Liver (tissue), 9 donors: ENCODE data around the gene CIDEB. TPM values are rescaled to one million over a fixed set of nuclear protein-coding genes. Genes with fewer than 3 reads are reported as not detected.

Source experiments
- DNase-seq: peaks from one replicate; pipeline ENCODE4 v3.0.0-alpha.2; 2017; ENCODE audit warnings: low spot score
- H3K27ac ChIP-seq, 2 donors: one replicate each; pipeline ENCODE4 v1.7.0; 2013; ENCODE audit warnings: inconsistent platforms in 2 of 2, low read length in 2 of 2, control low read depth in 1 of 2, low read depth in 1 of 2, mild to moderate bottlenecking in 1 of 2
- H3K27me3 ChIP-seq, 4 donors: one replicate each; pipeline versions ENCODE4 v1.6.1 to v1.7.0; 2013; ENCODE audit warnings: low read length in 3 of 4, inconsistent platforms in 1 of 4, mild to moderate bottlenecking in 1 of 4, moderate library complexity in 1 of 4; ENCODE audit not compliant: control insufficient read depth in 4 of 4, insufficient read depth in 4 of 4
- H3K36me3 ChIP-seq, 4 donors: one replicate each; pipeline versions ENCODE4 v1.6.1 to v1.7.0; 2013; ENCODE audit warnings: low read length in 3 of 4, mild to moderate bottlenecking in 3 of 4, low read depth in 1 of 4, moderate library complexity in 1 of 4; ENCODE audit not compliant: control insufficient read depth in 4 of 4, insufficient read depth in 3 of 4
- H3K4me1 ChIP-seq, 4 donors: one replicate each; pipeline versions ENCODE4 v1.6.1 to v1.7.0; 2013; ENCODE audit warnings: low read length in 3 of 4, mild to moderate bottlenecking in 3 of 4, moderate library complexity in 1 of 4; ENCODE audit not compliant: control insufficient read depth in 4 of 4, insufficient read depth in 4 of 4
- H3K4me3 ChIP-seq, 3 donors: one replicate each; pipeline versions ENCODE4 v1.6.1 to v1.7.0; 2013; ENCODE audit warnings: low read length in 3 of 3, control low read depth in 1 of 3, low read depth in 1 of 3, mild to moderate bottlenecking in 1 of 3
- H3K9ac ChIP-seq, 2 donors: one replicate each; pipeline ENCODE4 v1.7.0; 2013; ENCODE audit warnings: low read length in 2 of 2, mild to moderate bottlenecking in 2 of 2, moderate library complexity in 2 of 2, control low read depth in 1 of 2, low read depth in 1 of 2
- H3K9me3 ChIP-seq, 4 donors: one replicate each; pipeline versions ENCODE4 v1.6.1 to v1.7.0; 2013; ENCODE audit warnings: low read length in 3 of 4; ENCODE audit not compliant: control insufficient read depth in 4 of 4
- EGR1 ChIP-seq, 2 donors: IDR thresholded peaks; 2 replicates each; pipeline ENCODE4 v1.6.1; 2016 to 2018; ENCODE audit warnings: antibody characterized with exemption in 2 of 2, low read depth in 2 of 2
- FOXA2 ChIP-seq: IDR thresholded peaks from 2 replicates; pipeline ENCODE4 v1.6.1; 2016; ENCODE audit warnings: antibody characterized with exemption
- GABPA ChIP-seq, 2 donors: IDR thresholded peaks in 1 of 2; conservative IDR thresholded peaks in 1 of 2; 2 replicates each; pipeline ENCODE4 v1.6.1; 2016; ENCODE audit warnings: antibody characterized with exemption in 2 of 2, mild to moderate bottlenecking in 1 of 2, moderate library complexity in 1 of 2
- HNF4A ChIP-seq, 2 donors: conservative IDR thresholded peaks; 2 replicates each; pipeline ENCODE4 v1.6.1; 2016; ENCODE audit warnings: antibody characterized with exemption in 2 of 2, mild to moderate bottlenecking in 2 of 2
- HNF4G ChIP-seq: IDR thresholded peaks from 2 replicates; pipeline ENCODE4 v1.6.1; 2016; ENCODE audit warnings: antibody characterized with exemption
- JUND ChIP-seq, 2 donors: IDR thresholded peaks; 2 replicates each; pipeline ENCODE4 v1.6.1; 2016; ENCODE audit warnings: antibody characterized with exemption in 2 of 2
- NR2F2 ChIP-seq: IDR thresholded peaks from 2 replicates; pipeline ENCODE4 v1.6.1; 2016; ENCODE audit warnings: antibody characterized with exemption
- RAD21 ChIP-seq, 2 donors: IDR thresholded peaks; 2 replicates each; pipeline ENCODE4 v1.6.1; 2016; ENCODE audit warnings: antibody characterized with exemption in 2 of 2, mild to moderate bottlenecking in 2 of 2
- RXRA ChIP-seq, 2 donors: IDR thresholded peaks; 2 replicates each; pipeline ENCODE4 v1.6.1; 2017 to 2018; ENCODE audit warnings: antibody characterized with exemption in 2 of 2, mild to moderate bottlenecking in 1 of 2
- SP1 ChIP-seq: IDR thresholded peaks from 2 replicates; pipeline ENCODE4 v1.6.1; 2018; ENCODE audit warnings: antibody characterized with exemption, mild to moderate bottlenecking
- TAF1 ChIP-seq: conservative IDR thresholded peaks from 2 replicates; pipeline ENCODE4 v1.6.1; 2016; ENCODE audit warnings: antibody characterized with exemption, mild to moderate bottlenecking
- YY1 ChIP-seq: IDR thresholded peaks from 2 replicates; pipeline ENCODE4 v1.6.1; 2016; ENCODE audit warnings: antibody characterized with exemption, mild to moderate bottlenecking
- WGBS: extraction: QIAGEN DNeasy Blood & Tissue Kit; methylation state at CpG from one replicate; pipeline ENCODE4 v1.1.7; 2013; 5-methylcytosine and 5-hydroxymethylcytosine counted together
- polyA plus RNA-seq, 2 donors: library from polyadenylated mRNA; stranded (reverse) in 1 of 2; unstranded in 1 of 2; fragments of 200-250 nt in 1 of 2; fragments of >200 nt in 1 of 2; fragmentation: Nextera tagmentation in 1 of 2; extraction: Ambion mirVana in 1 of 2; gene quantifications; one replicate each; pipeline versions ENCODE4 v1.2.1 to v1.2.3, GENCODE V29; 2013 to 2015
- total RNA-seq, 2 donors: library from RNA; depleted of rRNA; stranded (reverse); fragments of >200 nt; gene quantifications; one replicate each; pipeline ENCODE4 v1.2.3, GENCODE V29; 2014
- TF ChIP-seq, protein P1 (sequence below): IDR thresholded peaks from 2 replicates; pipeline ENCODE4 v1.6.1; 2016; ENCODE audit warnings: antibody characterized with exemption, mild to moderate bottlenecking
- TF ChIP-seq, protein P2 (sequence below): IDR thresholded peaks from 2 replicates; pipeline ENCODE4 v1.6.1; 2016; ENCODE audit warnings: antibody characterized with exemption
- donor health status: healthy.
- donor health status: healthy.
- donor health status: healthy.
- donor health status: healthy.
- donor health status: healthy.

The CIDEB gene
- total and polyA plus RNA-seq, 4 donors, result 32.1 to 312 (median 159) TPM

DNA sequence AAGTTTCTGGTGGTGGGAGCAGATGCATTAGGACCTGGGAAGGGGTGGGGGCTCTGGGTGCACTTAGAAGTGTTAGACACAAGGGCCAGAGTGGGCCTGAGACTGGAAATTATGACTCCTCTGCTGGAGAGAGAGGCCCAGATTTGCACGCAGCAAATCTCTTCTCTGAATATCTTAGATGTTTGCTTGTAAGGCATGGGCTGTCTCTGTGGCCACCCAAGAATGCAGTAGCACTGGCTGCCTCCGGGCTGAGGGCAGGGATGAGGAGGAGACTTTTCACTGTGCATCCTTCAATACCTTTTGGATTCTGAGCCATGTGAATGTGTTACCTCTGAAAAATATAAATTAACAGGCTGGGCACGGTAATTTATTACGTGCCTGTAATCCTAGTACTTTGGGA is 22.4 kb downstream of the CIDEB start:
- Histone ChIP-seq H3K9ac (no peak overlapping the region), H3K27me3 (no peaks in the 10 kb centered on the region), H3K36me3 (peaks cover 3 to 11% (median 9%) of the 10 kb centered on the region in 4 donors), H3K9me3 (no peaks in the 10 kb centered on the region), H3K27ac (no peak overlapping the region), H3K4me1 (peaks cover 0 to 3% (median 0%) of the 10 kb centered on the region in 4 donors), H3K4me3 (no peak overlapping the region)
- TF ChIP-seq HNF4A (conservative IDR thresholded peaks at IDR 0.05), result no peak
- TF ChIP-seq GABPA (IDR thresholded peaks at IDR 0.05 in 1 of 2, conservative IDR thresholded peaks at IDR 0.05 in 1 of 2), result no peak
- no peak for TF ChIP-seq YY1
- no peak for TF ChIP-seq SP1
- no peak for TF ChIP-seq HNF4G
- no peak for DNase-seq
- WGBS, result 88% methylated on average over 4 of the region's 4 CpGs

DNA sequence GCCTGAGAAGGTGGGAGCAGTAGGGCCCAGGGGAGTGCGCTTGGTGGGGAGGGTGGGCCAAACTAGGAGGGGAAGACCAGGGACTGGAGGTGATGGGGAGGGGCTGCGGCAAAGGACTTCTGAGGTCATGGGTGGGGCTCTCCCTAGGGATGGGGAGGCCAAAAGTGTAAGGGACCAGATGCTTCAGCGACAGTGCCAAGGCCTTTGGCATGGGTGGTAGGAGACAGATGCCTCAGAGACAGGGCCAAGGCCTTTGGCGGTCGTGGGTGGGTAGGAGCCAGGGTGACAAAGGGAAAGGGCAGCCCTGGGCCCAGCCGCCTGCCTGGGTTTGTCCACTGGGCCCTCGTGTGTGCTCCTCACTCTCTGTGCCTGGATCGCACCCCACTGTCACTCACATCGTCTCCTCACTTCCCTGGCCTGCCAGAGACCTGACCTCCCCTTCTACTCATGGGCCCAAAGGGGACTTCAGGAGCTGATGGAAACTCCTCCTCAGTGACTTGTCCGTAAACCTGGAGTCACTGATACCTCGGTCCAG is 23.2 kb downstream of the CIDEB start:
- DNase-seq, result no peak
- no peak overlapping the region for H3K4me3 ChIP-seq
- peaks cover 0 to 4% (median 2%) of the 10 kb centered on the region in 4 donors for H3K4me1 ChIP-seq
- no peaks in the 10 kb centered on the region for H3K9me3 ChIP-seq
- 90% methylated on average over 11 of the region's 11 CpGs for WGBS
- H3K36me3 ChIP-seq, result peaks cover 0 to 4% (median 2%) of the 10 kb centered on the region in 4 donors
- H3K9ac ChIP-seq, result no peak overlapping the region
- no peaks in the 10 kb centered on the region for H3K27me3 ChIP-seq
- TF ChIP-seq, protein P1, sequence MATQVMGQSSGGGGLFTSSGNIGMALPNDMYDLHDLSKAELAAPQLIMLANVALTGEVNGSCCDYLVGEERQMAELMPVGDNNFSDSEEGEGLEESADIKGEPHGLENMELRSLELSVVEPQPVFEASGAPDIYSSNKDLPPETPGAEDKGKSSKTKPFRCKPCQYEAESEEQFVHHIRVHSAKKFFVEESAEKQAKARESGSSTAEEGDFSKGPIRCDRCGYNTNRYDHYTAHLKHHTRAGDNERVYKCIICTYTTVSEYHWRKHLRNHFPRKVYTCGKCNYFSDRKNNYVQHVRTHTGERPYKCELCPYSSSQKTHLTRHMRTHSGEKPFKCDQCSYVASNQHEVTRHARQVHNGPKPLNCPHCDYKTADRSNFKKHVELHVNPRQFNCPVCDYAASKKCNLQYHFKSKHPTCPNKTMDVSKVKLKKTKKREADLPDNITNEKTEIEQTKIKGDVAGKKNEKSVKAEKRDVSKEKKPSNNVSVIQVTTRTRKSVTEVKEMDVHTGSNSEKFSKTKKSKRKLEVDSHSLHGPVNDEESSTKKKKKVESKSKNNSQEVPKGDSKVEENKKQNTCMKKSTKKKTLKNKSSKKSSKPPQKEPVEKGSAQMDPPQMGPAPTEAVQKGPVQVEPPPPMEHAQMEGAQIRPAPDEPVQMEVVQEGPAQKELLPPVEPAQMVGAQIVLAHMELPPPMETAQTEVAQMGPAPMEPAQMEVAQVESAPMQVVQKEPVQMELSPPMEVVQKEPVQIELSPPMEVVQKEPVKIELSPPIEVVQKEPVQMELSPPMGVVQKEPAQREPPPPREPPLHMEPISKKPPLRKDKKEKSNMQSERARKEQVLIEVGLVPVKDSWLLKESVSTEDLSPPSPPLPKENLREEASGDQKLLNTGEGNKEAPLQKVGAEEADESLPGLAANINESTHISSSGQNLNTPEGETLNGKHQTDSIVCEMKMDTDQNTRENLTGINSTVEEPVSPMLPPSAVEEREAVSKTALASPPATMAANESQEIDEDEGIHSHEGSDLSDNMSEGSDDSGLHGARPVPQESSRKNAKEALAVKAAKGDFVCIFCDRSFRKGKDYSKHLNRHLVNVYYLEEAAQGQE, result no peak
- TF ChIP-seq RAD21 (IDR thresholded peaks at IDR 0.05) (no peak), HNF4G (no peak), NR2F2 (no peak), GABPA (IDR thresholded peaks at IDR 0.05 in 1 of 2, conservative IDR thresholded peaks at IDR 0.05 in 1 of 2) (no peak)
- no peak overlapping the region for H3K27ac ChIP-seq

DNA sequence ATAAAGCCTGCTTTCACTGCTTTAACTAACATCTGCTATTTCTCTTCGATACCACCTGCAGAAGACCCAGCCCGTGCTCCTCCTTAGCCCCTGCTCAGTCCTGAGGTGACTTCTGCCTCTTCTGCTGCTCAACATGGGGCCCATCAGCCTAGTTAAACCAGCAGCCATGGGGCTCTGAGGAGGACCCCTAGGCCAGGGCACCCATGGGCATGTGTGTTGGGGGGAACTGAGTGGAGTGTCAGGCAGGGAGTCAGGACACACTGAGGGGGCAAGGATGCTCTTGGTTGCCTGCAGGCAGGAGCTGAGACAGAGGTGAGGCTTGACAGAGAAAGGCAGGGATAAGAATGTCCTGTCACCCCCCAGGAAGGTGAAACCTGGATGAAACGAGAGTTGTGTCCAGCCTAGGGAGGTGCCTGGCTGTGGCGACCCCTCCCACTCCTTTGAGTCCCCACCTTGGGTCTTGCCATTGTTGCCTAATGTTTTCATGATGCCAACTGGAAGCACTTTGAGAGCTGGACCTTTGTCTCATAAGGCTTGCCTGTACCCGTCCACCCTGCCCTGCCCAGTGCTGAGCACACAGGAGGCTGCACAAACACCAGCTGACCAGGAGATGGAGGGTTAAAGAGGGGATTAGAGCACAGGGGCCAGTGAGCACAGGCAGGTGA is 23.8 kb downstream of the CIDEB start:
- no peaks in the 10 kb centered on the region for H3K36me3 ChIP-seq
- H3K27ac ChIP-seq, result no peak overlapping the region
- no peak overlapping the region for H3K4me3 ChIP-seq
- H3K27me3 ChIP-seq, result no peaks in the 10 kb centered on the region
- no peak for DNase-seq
- no peak overlapping the region for H3K9ac ChIP-seq
- TF ChIP-seq EGR1 (IDR thresholded peaks at IDR 0.05; ENCODE audit: low read depth in 2 of 2) (no peak), GABPA (IDR thresholded peaks at IDR 0.05 in 1 of 2, conservative IDR thresholded peaks at IDR 0.05 in 1 of 2) (no peak), YY1 (no peak), JUND (IDR thresholded peaks at IDR 0.05) (no peak), RXRA (IDR thresholded peaks at IDR 0.05) (no peak), TAF1 (no peak), HNF4G (no peak), FOXA2 (no peak)
- TF ChIP-seq, protein P2, sequence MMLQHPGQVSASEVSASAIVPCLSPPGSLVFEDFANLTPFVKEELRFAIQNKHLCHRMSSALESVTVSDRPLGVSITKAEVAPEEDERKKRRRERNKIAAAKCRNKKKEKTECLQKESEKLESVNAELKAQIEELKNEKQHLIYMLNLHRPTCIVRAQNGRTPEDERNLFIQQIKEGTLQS, result no peak
- TF ChIP-seq, protein P1, result no peak
- 94% methylated on average over 5 of the region's 5 CpGs for WGBS
- H3K4me1 ChIP-seq, result peaks cover 0 to 9% (median 6%) of the 10 kb centered on the region in 4 donors
- H3K9me3 ChIP-seq, result no peaks in the 10 kb centered on the region
